NOMO-1 (cell line): ENCODE results near the gene XYLT2.
"Not testable (repeated sequence)": the region's sequence is repeated elsewhere in the genome, so short reads cannot be mapped to it uniquely, and the experiment has no call there.

ENCODE experiments used
- DNase-seq, 2 experiments: peaks; one replicate each; lab custom pipeline; 2025; ENCODE audit not compliant: unreplicated experiment in 2 of 2; lab: John Stamatoyannopoulos, UW

XYLT2 gene

GRCh38 chr17:50318501-50319285 lies 27.2 kb upstream of the XYLT2 start:
- no peak for DNase-seq

- DNase-seq, result no peak
These were observed 26.5 kb upstream of the XYLT2 start for GRCh38 chr17:50319306-50320004.

- DNase-seq, result no peak
These were observed 23.7 kb upstream of the XYLT2 start for GRCh38 chr17:50322271-50322670.

GRCh38 chr17:50323060-50323459 lies 22.9 kb upstream of the XYLT2 start:
- DNase-seq, result no peak

- no peak for DNase-seq
These were observed 20.0 kb upstream of the XYLT2 start for GRCh38 chr17:50325906-50326305.

GRCh38 chr17:50326831-50327364 lies 19.0 kb upstream of the XYLT2 start:
- no peak for DNase-seq

GRCh38 chr17:50328363-50329325 lies 17.3 kb upstream of the XYLT2 start:
- DNase-seq, result peak in 1 of 2 experiments; percentile 31

GRCh38 chr17:50329716-50330115 lies 16.2 kb upstream of the XYLT2 start:
- DNase-seq, result no peak

- no peak for DNase-seq
These were observed 15.7 kb upstream of the XYLT2 start for GRCh38 chr17:50330151-50330775.

GRCh38 chr17:50331085-50331791 lies 14.7 kb upstream of the XYLT2 start:
- DNase-seq, result no peak

- peak in 1 of 2 experiments; percentile 41 for DNase-seq
These were observed 13.7 kb upstream of the XYLT2 start for GRCh38 chr17:50332196-50332595.

- DNase-seq, result not testable (repeated sequence)
These were observed 12.5 kb upstream of the XYLT2 start for GRCh38 chr17:50333291-50334057.

- DNase-seq, result no peak
These were observed 8.0 kb upstream of the XYLT2 start for GRCh38 chr17:50337956-50338355.

- no peak for DNase-seq
These were observed 7.3 kb upstream of the XYLT2 start for GRCh38 chr17:50338645-50339044.

GRCh38 chr17:50339381-50339780 lies 6.5 kb upstream of the XYLT2 start:
- no peak for DNase-seq

GRCh38 chr17:50344731-50345365 lies 1.1 kb upstream of the XYLT2 start:
- DNase-seq, result no peak

- no peak for DNase-seq
These were observed 589 bp downstream of the XYLT2 start for GRCh38 chr17:50346313-50347116.
